ENCODE measurements around the gene TRIM26.
"Not testable (repeated sequence)": the region's sequence is repeated elsewhere in the genome, so short reads cannot be mapped to it uniquely, and the experiment has no call there.

Gene TRIM26

DNA sequence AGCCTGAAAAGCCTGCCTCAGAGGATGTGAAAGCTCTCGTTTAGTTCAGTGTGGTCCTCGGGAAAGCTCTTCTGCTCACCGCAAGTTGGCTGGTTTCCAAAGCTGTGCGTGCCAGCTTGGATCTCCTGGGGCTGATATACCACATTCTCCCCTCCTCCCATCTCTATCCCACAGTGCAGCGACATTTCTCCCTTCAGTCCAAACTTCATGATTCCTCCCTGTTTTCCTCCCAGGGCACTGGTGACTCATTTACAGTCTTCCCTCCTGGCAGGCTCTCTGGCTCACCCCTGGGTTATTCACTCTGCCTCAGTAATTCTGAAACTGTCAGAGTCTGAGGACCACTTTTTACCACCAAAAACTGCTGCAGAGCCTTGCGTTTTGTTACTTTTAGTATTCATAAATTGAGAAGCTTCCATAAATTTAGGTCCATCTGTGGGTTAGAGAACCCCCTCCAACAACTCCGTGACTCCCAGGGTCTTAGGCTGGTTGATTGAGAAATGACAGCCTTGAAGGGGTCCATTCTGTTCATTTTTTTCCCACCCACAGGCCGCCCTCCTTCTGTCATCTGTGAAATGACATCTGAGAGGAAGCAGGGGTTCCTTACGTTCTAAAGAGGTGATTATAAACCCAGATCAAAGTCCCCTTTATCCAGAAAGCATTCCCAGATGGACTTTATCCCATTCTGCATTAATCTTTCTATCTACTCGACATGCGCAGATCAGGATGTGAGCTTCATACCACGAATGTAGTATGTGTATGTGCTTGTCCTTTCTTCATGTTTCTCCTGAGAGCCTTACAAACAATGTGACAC, 58.3 kb downstream of the TRIM26 start:
- DNase-seq (ENCODE audit: low read depth, low spot score) = no peak

DNA sequence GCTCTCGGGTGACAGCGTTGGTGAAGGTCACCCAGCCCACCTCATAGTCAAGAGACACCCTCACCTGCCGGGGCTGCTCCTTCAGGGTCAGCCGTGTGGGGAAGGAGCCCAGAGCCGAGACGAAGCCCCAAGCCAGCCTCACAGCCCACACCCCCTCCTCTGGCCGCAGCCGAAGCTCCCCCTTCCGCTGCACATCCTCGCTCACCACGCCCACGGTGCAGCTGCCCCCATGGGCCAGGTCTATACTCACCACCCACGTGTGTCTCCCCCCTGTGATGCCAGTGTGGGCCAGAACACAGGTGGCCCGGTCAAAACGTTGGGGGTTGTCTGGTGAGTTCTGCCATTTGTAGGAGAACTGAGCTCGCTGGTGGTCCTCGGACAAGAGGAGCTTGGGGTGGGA, 59.1 kb downstream of the TRIM26 start:
- no peak for DNase-seq (ENCODE audit: low read depth, low spot score)

DNA sequence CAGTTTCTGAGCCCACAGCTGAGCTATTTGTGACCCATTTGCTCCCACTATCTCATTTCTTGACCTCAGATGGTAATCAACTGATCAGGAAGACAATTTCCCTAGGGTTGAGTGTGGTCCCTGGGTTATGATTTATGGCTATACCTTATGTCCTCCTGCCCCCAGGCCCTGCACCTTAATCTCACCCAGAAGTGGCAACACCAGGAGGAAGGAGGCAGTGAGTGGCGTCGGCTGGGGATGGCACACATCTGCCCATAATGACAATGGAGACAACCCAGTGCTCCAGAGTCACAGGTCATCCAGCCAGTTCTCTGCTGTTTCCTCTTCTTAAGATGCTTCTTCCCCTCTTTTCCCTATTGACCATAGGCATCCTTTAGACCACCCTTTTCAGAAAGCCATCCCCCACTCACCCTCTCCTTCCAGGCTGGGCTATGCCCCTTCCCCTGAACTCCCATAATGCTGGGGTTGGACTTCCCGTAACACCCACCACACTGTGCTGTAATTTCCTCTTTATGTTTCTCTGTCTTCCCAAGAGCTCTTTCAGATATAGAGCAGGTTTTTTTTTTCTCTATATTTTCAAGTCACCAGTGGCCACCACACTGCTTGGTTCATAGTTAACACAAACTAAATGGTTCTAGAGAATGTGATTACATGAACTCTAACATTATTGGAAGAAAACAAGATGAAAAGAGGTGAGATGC, 60.1 kb downstream of the TRIM26 start:
- no peak for DNase-seq (ENCODE audit: low read depth, low spot score)

DNA sequence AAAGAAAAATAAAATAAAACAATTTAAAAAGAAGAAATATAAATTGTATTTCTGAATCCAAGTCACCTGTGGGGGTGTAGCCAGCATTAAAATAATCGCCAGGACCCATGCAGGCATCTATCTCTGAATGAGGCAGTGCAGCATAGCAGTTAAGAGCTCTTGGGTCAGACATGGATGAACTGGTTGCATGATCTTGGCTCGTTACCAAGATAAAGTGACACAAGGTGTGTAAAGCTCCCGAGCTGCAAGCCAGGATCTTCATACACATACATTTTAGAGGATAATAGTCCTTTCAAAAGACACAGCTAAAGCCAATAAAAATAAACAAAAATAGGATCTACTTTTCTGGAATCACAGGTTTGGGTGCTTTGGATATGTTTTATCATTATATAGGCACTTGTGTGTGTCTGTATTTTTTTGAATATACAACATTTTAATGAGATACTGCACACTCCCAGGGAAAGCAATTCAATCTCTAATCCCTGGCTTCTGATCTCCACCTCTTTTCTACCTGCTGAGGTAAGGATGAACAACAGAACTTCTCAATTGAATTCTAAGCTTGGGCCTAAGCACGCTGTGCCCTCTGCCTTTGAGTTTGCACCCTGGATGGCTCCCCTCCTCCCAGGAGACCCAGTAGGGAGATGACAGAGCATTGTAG, 61.1 kb downstream of the TRIM26 start:
- DNase-seq (ENCODE audit: low read depth, low spot score) = no peak

DNA sequence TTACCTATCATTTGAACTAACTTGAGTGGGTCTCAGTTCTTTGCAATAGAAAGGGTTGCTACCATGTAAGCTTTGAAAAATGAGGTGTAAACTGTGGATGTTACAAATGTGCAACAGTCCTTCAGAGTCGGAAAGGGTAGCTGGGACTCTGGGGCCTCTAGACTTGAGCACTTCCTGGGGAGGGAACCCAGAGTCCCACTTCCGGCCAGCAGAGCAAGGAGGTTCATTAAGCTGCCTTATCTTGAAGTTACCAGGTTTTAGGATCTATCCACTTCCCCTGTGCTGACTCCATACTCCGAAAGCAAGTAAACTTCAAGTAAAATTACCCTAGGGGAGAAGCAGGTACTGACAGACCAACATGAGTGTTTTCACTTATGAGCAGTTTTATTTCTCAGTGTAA, 61.6 kb downstream of the TRIM26 start:
- no peak for DNase-seq (ENCODE audit: low read depth, low spot score)

DNA sequence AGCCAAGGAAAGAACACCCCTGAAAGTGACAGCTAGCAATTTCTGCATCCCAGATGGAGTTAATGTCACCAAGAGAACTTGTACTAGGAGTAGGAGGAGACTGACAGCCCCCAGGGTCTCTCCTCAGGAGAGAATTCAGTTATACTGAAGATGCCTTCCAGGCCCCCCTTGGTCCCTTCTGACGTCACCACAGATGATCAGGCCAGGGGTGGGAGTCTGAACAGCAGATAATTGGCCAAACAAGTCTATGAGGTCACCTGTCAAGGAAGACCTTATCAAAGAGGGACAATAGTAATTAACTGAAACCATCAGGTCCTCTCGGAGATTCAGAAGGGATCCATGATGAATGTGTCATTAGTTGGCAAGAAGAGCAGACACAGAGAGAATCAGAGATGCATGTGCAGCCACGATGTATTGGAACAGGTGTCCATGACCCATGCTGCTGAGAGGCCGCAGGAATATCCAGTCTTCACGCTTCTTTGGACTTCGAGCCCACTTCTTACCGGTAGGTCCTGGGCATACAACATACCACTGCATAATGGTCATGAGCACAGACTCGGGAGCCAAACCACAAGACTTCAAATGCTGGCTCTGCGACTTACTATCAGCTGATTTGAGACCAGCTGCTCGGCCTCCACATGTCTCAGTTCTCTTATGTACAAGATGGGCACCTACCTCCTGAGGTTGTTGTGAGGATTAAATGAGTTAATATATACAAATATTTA, 62.4 kb downstream of the TRIM26 start:
- DNase-seq (ENCODE audit: low read depth, low spot score) = no peak

DNA sequence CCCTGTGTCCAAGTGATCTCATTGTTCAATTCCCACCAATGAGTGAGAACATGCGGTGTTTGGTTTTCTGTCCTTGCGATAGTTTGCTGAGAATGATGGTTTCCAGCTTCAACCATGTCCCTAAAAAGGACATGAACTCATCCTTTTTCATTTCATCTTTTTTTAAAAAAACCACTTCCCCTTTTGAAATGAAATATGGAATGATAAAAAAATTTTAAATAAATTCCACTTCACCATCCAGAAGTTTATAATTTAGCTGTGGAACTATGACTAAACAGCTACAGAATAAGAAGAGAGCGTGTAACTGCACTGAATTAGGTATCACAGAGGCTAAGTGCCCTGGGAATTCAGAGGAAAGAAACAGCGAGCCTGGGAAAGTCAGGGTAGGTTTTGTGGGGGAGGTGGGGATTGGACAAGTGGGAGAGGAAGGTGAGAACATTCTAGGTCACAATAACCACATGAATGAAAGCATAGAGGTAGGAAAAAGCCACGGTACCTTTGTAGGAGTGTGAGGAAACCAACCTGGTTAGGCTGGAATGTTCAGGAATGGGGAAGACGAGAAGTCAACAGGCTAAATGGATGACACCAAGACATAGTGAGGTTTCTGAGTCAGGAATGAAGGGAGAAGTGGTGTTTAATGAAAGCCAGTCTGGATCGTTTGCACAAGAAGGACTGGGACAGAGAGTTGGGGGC, 63.2 kb downstream of the TRIM26 start:
- DNase-seq (ENCODE audit: low read depth, low spot score) = no peak

DNA sequence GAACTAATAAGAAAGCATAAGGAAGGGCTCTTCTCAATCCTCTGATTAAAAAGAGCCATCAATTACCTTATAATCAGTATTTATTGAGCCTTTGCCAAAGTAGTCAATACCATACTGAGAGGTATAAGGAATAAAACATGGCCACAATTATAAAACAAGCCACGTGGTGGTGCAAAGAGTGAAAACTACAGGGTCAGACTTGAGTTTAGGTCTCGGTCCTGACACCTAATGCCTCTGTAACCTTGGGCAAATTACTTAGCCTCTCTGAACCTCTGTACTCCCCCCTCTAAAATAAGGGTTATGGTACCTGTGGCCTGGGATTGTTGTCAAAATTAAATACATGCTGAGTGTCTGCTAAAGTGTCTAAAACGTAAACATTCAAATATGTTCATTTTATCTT, 64.0 kb downstream of the TRIM26 start:
- no peak for DNase-seq (ENCODE audit: low read depth, low spot score)

DNA sequence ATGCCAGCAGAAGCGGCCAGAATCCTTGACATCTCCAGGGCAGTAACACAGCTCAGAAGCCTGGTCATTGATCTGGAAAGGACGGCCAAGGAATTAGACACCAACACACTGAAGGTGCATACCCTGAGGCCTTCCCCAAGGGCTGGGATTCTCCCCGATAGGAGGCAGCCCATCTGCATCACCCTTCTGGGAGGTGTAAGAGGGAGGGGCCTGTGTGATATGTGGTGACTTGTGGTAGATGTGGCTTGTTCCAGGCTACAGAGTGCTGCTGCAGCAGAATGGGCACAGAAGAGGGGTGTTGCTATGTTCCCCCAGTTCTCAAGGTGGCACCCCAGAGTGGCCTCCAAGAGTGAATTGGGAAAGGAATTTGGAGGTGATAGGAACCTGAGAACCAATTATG, 66.1 kb downstream of the TRIM26 start:
- peak; percentile 13 for DNase-seq (ENCODE audit: low read depth, low spot score)

DNA sequence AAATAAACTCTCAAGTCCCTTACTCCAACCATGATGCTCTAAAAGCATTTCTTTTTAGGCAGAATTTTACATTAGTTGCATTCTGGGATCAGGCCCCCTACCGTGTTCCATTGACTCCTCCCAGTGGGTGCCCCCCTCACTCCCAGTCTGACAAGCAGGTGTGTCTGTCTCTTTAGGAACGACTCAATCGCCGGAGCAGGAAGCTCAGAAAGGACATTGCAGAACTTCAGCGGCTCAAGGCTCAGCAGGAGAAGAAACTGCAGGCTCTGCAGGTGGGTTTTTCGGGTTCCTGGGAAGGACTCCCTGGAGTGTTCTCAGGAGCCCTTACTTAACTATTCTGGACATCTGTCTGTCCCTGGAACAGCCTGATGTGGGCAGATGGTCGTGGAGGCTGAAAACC, 67.4 kb downstream of the TRIM26 start:
- DNase-seq (ENCODE audit: low read depth, low spot score) = no peak

DNA sequence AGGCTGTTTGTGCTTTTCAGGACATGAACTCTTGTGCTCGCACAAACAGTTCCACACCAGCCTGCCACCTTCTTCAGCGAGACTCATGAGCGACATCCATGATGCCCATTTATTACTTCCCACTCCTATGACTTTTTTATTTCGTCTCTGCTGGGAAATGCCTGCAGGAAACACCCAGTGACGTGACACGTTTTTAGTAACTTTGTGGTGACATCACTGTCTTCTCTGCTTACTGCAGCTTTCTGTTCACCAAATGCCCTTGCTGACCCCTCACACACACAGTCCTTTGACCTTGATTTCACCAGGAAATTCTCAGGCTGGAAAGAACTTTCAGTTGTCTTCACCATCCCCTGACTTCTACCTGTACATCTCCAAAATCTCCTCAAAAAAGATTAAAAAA, 68.4 kb downstream of the TRIM26 start:
- DNase-seq (ENCODE audit: low read depth, low spot score) = no peak

DNA sequence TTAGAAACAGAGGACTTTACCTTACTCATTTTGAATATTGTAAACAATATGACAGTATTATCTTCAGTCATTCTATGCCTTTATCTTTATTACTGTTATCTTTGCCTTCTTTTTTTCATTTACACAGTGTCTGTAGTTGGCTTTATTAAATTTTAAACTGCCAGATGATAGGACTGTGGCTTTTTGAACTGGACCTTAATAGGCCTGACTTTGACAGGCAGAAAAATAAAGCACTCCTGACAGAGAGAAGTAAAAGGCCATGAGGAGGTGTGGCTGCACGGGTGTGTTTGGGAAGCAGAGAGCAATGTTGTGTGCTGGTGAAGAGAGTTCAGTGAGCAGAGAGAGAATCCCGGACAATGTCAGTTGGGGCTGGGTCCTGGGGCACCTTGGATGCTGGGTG, 69.4 kb downstream of the TRIM26 start:
- no peak for DNase-seq (ENCODE audit: low read depth, low spot score)

DNA sequence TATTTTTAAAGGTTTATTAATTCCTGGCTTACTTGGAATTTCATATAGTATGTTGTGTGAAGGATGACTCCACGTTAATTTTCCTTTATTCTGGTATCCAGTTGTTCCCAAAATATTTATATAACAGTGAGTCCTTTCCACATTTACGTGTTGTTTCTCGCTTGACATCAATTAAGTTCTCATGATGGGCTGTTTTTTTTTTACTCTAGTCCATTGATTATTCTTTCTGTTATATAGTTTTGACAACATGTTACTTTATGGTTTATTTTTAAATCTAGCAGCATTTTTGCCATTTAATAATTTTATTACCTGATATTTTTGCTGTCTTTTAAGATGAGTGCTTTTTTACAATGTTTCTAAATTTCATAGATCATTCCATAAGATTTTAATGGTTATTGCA, 70.5 kb downstream of the TRIM26 start:
- DNase-seq (ENCODE audit: low read depth, low spot score) = no peak

DNA sequence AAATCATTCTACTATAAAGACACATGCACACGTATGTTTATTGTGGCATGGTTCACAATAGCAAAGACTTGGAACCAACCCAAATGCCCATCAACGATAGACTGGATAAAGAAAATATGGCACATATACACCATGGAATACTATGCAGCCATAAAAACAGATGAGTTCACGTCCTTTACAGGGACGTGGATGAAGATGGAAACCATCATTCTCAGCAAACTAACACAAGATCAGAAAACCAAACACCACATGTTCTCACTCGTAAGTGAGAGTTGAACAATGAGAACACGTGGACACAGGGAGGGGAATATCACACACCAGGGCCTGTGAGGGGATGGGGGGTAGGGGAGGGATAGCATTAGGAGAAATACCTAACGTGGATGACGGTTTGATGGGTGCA, 73.0 kb downstream of the TRIM26 start:
- not testable (repeated sequence) for DNase-seq (ENCODE audit: low read depth, low spot score)

DNA sequence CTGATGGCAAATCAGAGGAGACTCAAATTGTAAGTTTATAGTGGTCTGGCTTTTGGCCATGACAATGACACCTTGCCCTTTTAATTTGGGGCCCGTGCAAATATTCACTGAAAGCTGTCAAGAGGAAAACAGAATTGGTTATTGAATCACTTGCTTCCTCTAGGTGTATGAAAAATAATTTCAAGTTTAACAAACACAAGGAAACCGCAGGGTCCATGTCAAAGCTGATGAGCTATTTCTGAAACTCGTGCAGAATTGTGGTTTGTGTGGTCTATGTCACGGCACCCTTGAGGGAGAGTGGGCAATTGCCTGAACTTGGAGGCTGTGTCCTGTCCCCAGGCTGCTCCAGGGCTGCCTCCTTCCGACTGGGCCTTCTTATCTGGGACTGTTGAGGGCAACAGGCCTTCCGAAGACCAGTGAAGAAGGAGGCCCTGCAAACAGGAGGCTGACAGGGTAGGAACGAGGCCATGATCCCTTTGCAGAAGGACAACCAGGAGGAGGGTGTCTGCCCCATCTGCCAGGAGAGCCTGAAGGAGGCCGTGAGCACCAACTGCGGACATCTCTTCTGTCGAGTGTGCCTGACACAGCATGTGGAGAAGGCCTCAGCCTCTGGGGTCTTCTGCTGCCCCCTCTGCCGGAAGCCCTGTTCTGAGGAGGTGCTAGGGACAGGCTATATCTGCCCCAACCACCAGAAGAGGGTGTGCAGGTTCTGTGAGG, 76.5 kb downstream of the TRIM26 start:
- DNase-seq (ENCODE audit: low read depth, low spot score) = no peak

DNA sequence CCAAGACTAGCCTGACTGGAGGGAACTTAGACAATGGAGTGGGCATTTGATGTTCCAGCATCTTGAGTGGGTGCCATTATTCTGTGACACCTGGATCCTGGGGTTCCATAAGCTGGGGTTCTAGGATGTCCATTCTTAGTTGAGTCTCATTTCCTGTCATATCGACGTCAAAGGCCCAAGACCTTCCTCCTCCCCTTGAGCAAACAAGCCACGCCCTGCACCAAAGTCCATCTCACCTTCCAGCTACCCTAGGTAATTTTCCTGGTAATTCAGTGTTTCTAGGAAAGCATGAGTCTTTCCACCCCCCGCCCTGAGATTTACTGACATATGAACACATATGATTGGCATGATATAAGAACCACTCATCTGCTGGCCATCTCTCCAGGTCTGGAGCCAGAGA, 77.4 kb downstream of the TRIM26 start, which contains the start of gene TRIM40:
Gene TRIM40 (plus strand): TSS at position 384 of the 400 bp plus-strand sequence. CDS start 897 bp downstream, outside the sequence.
- no peak for DNase-seq (ENCODE audit: low read depth, low spot score)

DNA sequence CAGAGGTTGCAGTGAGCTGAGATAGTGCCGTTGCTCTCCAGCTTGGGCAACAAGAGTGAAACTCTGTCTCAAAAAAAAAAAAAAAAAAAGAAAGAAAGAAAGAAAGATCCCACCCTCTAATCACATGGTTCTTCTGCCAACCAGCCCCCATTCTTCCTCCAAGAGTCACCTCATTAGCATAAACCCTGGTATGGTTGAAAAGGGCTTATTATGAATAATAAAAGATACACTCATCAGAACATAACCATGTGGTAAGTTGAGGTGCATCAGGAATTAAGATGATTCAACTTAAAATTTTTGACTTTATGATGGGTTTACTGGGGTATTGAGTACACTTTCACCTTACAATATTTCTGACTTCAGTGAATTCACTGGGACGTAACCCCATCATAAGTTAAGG, 78.1 kb downstream of the TRIM26 start:
- DNase-seq (ENCODE audit: low read depth, low spot score) = no peak
